CD1c-positive myeloid dendritic cell (primary cell): ENCODE data around the gene ZNF521.
"Not testable (repeated sequence)": the region's sequence is repeated elsewhere in the genome, so short reads cannot be mapped to it uniquely, and the experiment has no call there.

Experiments used
- DNase-seq: peaks from one replicate; pipeline ENCODE4 v3.0.0-alpha.2; 2016; ENCODE audit errors: extremely low spot score

Gene ZNF521

GRCh38 chr18:25289001-25289631 is 62.9 kb downstream of the ZNF521 start:
- no peak for DNase-seq

- no peak for DNase-seq
Observed at GRCh38 chr18:25288340-25288938, 63.5 kb downstream of the ZNF521 start.

- DNase-seq, result no peak
Observed at GRCh38 chr18:25287106-25287505, 64.9 kb downstream of the ZNF521 start.

GRCh38 chr18:25284861-25285550 is 67.0 kb downstream of the ZNF521 start:
- DNase-seq, result no peak

DNA sequence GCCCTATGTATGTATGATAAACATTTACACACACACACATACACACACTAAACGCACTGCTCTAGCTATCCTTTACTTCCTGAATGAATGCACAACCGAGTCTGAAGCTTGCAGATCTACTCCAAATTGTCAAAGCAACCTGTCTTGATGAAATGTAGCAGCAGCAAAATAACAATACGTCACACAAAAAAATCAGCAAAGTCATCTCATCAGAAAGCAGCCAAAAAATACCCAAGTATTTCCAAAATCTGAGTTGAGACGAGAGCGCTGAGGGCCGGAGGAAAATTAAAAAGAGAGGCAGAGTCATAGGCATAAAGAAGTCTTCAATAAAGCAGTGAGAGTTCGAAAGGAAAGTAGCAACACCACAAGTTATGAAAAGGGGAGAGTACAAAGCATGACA is 67.7 kb downstream of the ZNF521 start:
- DNase-seq, result no peak

DNA sequence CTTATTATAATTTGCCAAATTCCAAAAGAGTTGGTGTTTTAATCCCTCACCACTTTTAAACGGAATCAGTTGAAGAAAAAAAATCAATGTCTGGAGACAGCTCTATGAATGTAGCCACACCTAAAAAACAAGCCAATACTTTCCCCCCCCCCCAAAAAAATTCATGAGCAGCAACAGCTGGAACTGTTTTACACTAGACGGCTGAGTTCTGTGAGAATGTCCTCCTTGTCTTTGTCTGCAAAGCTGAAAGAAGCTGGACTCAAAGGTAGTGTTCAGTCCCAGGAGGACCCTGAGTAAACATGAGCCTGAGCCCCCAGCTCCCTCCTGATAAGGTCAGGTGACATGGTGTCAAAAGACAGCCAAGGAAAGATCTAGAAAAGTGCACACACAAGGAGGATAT is 68.2 kb downstream of the ZNF521 start:
- DNase-seq, result no peak

GRCh38 chr18:25282896-25283703 is 68.9 kb downstream of the ZNF521 start:
- DNase-seq, result no peak

DNA sequence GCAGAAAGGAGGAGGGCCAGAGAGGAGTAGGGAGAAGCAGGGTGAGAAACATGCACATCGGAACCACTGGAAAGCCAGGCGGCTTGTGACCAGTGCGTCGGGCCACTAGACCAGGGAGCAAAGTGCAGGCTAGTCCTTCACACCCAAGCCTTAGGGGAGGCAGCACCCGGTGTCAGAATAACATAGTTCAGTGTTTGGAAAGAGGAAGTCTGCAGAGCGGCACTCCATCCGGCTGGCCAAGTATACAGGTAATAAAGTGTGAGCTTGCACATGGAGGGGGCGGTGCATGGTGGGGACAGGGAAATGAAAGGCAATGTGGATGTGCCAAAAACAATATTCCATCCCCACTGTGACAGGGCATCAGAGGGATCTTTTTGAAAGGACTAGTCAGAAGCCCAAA is 69.7 kb downstream of the ZNF521 start:
- DNase-seq, result no peak

- peak; percentile 13 for DNase-seq
Observed at GRCh38 chr18:25281556-25281955, 70.4 kb downstream of the ZNF521 start.

- no peak for DNase-seq
Observed at GRCh38 chr18:25279961-25280360, 72.0 kb downstream of the ZNF521 start.

GRCh38 chr18:25279556-25279955 is 72.4 kb downstream of the ZNF521 start:
- DNase-seq, result no peak

GRCh38 chr18:25279133-25279532 is 72.8 kb downstream of the ZNF521 start:
- no peak for DNase-seq

DNA sequence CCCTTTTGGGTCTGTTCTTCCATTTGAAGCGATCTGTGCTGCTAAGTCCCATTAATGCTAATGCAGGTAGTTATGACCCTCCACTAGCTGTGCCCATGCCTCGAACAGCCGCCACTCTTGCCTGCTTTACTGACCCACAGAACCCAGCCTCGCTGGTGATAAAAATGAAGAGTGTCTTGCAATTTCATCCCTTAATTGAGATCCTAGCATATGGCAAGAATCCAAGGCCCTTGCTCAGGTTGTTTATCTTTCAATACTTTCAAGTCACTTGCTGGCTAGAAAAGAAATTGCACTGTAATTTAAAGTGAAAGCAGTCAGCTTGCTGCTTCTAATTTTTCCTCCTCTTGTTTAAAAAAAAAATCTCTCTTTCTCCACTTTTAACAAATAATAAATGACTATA is 73.6 kb downstream of the ZNF521 start:
- DNase-seq, result no peak

GRCh38 chr18:25275412-25276001 is 76.5 kb downstream of the ZNF521 start:
- no peak for DNase-seq

- DNase-seq, result no peak
Observed at GRCh38 chr18:25274926-25275325, 77.0 kb downstream of the ZNF521 start.

DNA sequence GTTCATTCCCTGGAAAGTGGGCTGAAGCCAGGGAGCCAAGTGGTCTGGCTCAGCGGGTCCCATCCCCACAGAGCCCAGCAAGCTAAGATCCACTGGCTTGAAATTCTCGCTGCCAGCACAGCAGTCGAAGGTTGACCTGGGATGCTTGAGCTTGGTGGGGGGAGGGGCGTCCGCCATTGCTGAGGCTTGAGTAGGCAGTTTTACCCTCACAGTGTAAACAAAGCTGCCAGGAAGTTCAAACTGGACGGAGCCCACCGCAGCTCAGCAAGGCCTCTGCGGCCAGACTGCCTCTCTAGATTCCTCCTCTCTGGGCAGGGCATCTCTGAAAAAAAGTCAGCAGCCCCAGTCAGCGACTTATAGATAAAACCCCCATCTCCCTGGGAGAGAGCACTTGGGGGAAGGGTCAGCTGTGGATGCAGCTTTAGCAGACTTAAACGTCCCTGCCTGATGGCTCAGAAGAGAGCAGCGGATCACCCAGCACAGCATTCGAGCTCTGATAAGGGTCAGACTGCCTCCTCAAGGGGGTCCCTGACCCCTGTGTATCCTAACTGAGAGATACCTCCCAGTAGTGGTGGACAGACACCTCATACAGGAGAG is 84.9 kb downstream of the ZNF521 start:
- not testable (repeated sequence) for DNase-seq

GRCh38 chr18:25262920-25263319 is 89.0 kb downstream of the ZNF521 start:
- no peak for DNase-seq

DNA sequence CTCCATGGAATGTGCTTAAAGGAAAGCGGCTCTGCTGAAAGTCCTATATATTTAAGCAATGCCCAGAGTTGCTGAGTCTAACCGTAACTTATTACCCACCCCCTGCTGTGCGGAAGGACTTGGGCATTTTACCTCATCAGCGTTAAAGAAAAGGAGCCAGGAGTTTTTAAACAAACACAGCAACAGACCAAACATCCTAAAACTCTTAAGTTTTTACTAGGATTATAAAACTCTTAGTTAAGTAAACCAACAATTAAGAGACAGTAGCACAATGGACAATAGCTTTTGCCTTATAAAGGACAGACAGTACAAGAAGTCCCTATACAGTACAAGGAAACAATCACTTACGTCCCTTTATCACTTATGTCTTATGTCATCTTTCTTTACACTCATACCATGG is 90.2 kb downstream of the ZNF521 start:
- no peak for DNase-seq

- no peak for DNase-seq
Observed at GRCh38 chr18:25256439-25256838, 95.5 kb downstream of the ZNF521 start.

GRCh38 chr18:25253779-25254178 is 98.2 kb downstream of the ZNF521 start:
- DNase-seq, result no peak

GRCh38 chr18:25253136-25253535 is 98.8 kb downstream of the ZNF521 start:
- DNase-seq, result no peak

DNA sequence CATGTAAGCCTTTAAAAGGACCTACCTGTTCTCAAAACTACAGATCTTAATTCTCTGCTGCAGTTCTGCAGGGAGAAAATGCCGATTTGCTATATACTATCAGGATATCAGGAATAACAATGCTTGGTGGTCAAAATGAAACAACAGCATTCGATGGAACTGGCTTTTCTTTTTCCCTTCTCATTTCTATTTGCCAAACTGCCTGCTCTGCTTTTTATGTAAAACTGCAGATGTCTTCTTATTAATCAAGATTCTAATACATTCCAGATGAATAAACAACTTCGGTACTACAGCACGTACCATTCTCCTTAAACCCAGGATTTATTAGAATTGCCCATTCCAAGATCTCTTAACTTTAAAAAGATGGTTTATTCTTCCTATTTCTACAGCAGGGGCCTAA is 100.9 kb downstream of the ZNF521 start:
- DNase-seq, result no peak
